ENCODE results near the gene NCOA1.

DNA sequence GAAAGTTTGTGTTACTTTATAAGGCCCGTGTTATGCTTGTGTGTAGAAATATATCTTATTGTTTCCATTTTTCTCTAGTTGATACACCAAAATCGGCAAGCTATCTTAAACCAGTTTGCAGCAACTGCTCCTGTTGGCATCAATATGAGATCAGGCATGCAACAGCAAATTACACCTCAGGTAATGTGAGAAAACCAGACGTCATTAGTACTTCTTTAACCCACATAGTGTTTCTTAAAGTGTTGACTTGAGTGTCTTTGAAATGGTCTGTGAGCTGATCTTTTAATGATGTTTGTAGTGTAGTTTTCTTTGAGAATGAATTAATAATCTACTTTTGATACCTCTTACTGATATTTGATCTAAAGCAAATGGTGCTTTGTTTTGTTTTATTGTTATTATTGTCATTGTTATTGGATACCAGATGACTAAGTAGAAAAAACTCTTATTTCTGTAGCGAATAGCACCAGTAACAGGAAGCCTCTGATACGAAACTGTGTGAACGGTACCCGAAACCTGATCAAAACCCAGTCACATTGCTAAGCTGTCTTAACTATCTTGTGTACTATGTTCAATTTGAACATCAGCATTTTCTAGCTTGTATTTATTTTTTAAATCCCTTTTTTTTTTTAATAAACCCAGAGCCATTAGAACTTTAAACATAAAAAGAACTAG is 248.4 kb downstream of the NCOA1 start:
- TF ChIP-seq, protein P1, sequence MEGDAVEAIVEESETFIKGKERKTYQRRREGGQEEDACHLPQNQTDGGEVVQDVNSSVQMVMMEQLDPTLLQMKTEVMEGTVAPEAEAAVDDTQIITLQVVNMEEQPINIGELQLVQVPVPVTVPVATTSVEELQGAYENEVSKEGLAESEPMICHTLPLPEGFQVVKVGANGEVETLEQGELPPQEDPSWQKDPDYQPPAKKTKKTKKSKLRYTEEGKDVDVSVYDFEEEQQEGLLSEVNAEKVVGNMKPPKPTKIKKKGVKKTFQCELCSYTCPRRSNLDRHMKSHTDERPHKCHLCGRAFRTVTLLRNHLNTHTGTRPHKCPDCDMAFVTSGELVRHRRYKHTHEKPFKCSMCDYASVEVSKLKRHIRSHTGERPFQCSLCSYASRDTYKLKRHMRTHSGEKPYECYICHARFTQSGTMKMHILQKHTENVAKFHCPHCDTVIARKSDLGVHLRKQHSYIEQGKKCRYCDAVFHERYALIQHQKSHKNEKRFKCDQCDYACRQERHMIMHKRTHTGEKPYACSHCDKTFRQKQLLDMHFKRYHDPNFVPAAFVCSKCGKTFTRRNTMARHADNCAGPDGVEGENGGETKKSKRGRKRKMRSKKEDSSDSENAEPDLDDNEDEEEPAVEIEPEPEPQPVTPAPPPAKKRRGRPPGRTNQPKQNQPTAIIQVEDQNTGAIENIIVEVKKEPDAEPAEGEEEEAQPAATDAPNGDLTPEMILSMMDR (IDR thresholded peaks at IDR 0.05; ENCODE audit: borderline replicate concordance, extremely low read depth, low read length, poor library complexity, severe bottlenecking) = no peak
- no peak for TF ChIP-seq EZH2 (IDR thresholded peaks at IDR 0.05; ENCODE audit: borderline replicate concordance, low read depth, low read length, severe bottlenecking)
